GM12801 (cell line): ENCODE measurements around the gene FAF2.

Experiments
- CTCF ChIP-seq: IDR thresholded peaks from one replicate; pipeline ENCODE4 v1.5.1; 2011; ENCODE audit warnings: control low read depth; ENCODE audit not compliant: insufficient read length; ENCODE audit errors: extremely low read depth

Gene FAF2

GRCh38 chr5:176517053-176517661, 69.0 kb downstream of the FAF2 start:
- TF ChIP-seq CTCF = no peak

GRCh38 chr5:176519810-176520720, 71.9 kb downstream of the FAF2 start:
- no peak for TF ChIP-seq CTCF

- no peak for TF ChIP-seq CTCF
Measured at GRCh38 chr5:176521286-176521685, 73.1 kb downstream of the FAF2 start.

GRCh38 chr5:176521699-176522263, 73.6 kb downstream of the FAF2 start:
- TF ChIP-seq CTCF = no peak

- no peak for TF ChIP-seq CTCF
Measured at GRCh38 chr5:176524138-176524537, 76.0 kb downstream of the FAF2 start.

- TF ChIP-seq CTCF = no peak
Measured at GRCh38 chr5:176524987-176525386, 76.8 kb downstream of the FAF2 start.

- TF ChIP-seq CTCF = no peak
Measured at GRCh38 chr5:176525677-176526076, 77.5 kb downstream of the FAF2 start.
